ENCODE results near the gene TPM2. TPM values are rescaled to one million over a fixed set of nuclear protein-coding genes. Genes with fewer than 3 reads are reported as not detected.
A peak's percentile ranks its signal among the peaks of the same experiment; 100 is the strongest.

The TPM2 gene
- total and polyA plus RNA-seq, 10 of the 15 experiments (the other 5 are each of a cell fraction or from before 2014, with no cell fraction given) = 0.11 to 9.3 (median 1.1) TPM

DNA sequence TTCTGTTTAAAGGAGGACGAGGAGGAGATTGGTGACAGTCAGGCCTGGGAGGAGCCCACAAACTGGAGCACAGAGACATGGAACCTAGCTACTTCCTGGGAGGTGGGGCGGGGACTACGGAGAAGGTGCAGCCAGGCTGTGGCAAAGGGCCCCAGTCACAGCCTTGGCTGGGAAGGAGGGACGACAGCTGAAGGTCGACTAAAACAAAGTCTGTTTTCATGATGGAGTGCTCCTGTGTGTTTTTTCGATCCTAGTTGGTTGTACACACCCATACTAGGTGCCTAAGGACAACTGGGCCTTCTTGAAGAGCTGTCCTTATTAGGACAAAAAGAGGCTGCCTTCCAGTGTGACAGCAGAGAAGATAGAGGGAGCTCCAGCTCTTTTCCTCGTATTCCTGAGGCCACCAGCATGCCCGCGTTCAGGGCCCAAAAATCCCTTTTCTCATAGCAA is 28.7 kb downstream of the TPM2 start (continued):
- TF ChIP-seq POLR2A (IDR thresholded peaks at IDR 0.05; ENCODE audit: low read depth, low read length) (peak; percentile 29; the same call in 1 of the 2 replicates), TCF3 (IDR thresholded peaks at IDR 0.05; ENCODE audit: borderline replicate concordance, insufficient read depth, low read depth, low read length) (no peak)

DNA sequence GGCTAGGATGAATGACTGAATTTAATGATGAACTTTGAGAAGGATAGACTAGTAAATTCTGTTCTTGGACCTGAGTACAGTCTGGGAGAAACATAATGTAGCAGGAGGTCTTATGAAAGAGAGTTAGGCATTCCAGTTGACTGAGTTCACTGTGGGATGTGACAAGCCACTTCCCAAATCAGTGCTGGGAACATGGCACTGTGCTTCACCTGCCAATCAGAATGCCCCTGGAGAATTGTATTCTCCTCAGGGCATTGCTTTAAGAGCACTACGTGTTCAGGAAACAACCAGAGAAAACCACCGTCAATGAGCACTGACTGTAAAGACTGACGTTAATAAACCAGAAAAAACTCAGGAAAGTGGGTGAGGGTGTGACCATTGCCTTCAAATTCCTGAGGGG is 30.4 kb downstream of the TPM2 start:
- DNase-seq (ENCODE audit: low read depth, low spot score) = no peak
- H3K9me3 ChIP-seq (replicated peaks; ENCODE audit: control insufficient read depth, insufficient read depth, low read length) = no peaks in the 10 kb centered on the region
- ATAC-seq = no peak
- H3K4me3 ChIP-seq = peak overlapping the region; percentile 85
- ChIA-PET SMC1A (ENCODE audit: uncharacterized antibody, unreplicated experiment) (interaction anchor here (0.9 to 12.5 kb wide), 7 partner anchors 12 to 223 kb away, joined by 3 to 145 read pairs (median 9); partner anchors contain the start of genes CREB3, SIT1 and TLN1), RAD21 (ENCODE audit: unreplicated experiment) (interaction anchor here (0.8 to 5.2 kb wide), 7 partner anchors 11 to 131 kb away, joined by 3 to 60 read pairs (median 14); partner anchors contain the start of genes CREB3, TESK1 and TLN1), CTCF (interaction anchor here (0.5 to 13.5 kb wide), 16 partner anchors 12 to 223 kb away, joined by 3 to 227 read pairs (median 6); partner anchors contain the start of genes CREB3, GBA2, RGP1 and TLN1), POLR2A (interaction anchor here (0.9 to 10.9 kb wide), 8 partner anchors 11 to 119 kb away, joined by 3 to 163 read pairs (median 6); partner anchors contain the start of genes CD72, CREB3, SIT1 and TESK1)
- no peak overlapping the region; the same call in 1 of the 2 replicates for H2AFZ ChIP-seq (ENCODE audit: control insufficient read depth, low read depth, low read length)
- 21% methylated on average over 3 of the region's 3 CpGs for WGBS (ENCODE audit: insufficient coverage, insufficient replicate concordance, low lambda C conversion rate, missing lambda C conversion rate)
- no peaks in the 10 kb centered on the region for H4K20me1 ChIP-seq (ENCODE audit: control insufficient read depth, insufficient read depth)
- peaks cover 34% of the 10 kb centered on the region for H3K4me1 ChIP-seq (ENCODE audit: control insufficient read depth, insufficient read depth, low read length)
- peak overlapping the region; percentile 78 for H3K9ac ChIP-seq (ENCODE audit: control insufficient read depth, insufficient read depth, low read length)
- in situ Hi-C loops (cut with MboI) = no loop called here
- peak overlapping the region; percentile 90 for H3K27ac ChIP-seq (ENCODE audit: control insufficient read depth, insufficient read depth)
- TF ChIP-seq NBN (IDR thresholded peaks at IDR 0.05) = no peak
- 0 out of 4 replicates have a peak, but pooled peaks of 1 of the 2 experiments have one; percentile 22 for TF ChIP-seq IKZF2 (IDR thresholded peaks at IDR 0.05)
- TF ChIP-seq, protein P1, sequence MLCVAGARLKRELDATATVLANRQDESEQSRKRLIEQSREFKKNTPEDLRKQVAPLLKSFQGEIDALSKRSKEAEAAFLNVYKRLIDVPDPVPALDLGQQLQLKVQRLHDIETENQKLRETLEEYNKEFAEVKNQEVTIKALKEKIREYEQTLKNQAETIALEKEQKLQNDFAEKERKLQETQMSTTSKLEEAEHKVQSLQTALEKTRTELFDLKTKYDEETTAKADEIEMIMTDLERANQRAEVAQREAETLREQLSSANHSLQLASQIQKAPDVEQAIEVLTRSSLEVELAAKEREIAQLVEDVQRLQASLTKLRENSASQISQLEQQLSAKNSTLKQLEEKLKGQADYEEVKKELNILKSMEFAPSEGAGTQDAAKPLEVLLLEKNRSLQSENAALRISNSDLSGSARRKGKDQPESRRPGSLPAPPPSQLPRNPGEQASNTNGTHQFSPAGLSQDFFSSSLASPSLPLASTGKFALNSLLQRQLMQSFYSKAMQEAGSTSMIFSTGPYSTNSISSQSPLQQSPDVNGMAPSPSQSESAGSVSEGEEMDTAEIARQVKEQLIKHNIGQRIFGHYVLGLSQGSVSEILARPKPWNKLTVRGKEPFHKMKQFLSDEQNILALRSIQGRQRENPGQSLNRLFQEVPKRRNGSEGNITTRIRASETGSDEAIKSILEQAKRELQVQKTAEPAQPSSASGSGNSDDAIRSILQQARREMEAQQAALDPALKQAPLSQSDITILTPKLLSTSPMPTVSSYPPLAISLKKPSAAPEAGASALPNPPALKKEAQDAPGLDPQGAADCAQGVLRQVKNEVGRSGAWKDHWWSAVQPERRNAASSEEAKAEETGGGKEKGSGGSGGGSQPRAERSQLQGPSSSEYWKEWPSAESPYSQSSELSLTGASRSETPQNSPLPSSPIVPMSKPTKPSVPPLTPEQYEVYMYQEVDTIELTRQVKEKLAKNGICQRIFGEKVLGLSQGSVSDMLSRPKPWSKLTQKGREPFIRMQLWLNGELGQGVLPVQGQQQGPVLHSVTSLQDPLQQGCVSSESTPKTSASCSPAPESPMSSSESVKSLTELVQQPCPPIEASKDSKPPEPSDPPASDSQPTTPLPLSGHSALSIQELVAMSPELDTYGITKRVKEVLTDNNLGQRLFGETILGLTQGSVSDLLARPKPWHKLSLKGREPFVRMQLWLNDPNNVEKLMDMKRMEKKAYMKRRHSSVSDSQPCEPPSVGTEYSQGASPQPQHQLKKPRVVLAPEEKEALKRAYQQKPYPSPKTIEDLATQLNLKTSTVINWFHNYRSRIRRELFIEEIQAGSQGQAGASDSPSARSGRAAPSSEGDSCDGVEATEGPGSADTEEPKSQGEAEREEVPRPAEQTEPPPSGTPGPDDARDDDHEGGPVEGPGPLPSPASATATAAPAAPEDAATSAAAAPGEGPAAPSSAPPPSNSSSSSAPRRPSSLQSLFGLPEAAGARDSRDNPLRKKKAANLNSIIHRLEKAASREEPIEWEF (IDR thresholded peaks at IDR 0.05; ENCODE audit: insufficient replicate concordance, low read depth, low read length) = peak; percentile 40
- peak; percentile 89 for TF ChIP-seq MEF2B (IDR thresholded peaks at IDR 0.05; ENCODE audit: partially characterized antibody, poor library complexity, severe bottlenecking)
- peak; percentile 83 for TF ChIP-seq PKNOX1 (IDR thresholded peaks at IDR 0.05)
- TF ChIP-seq RELB (IDR thresholded peaks at IDR 0.05; ENCODE audit: low read depth) = 0 out of 2 replicates have a peak, but pooled peaks have one; percentile 23
- intact Hi-C loops (cut with micrococcal nuclease; ENCODE audit: unreplicated experiment) = loop anchor here (2.0 to 10.0 kb wide), 2 partner anchors 69 to 165 kb away; partner anchors contain the start of genes FAM221B and TMEM8B
- peaks cover 6 to 9% of the 10 kb centered on the region in 2 experiments; a peak in 3 of 4 replicates for H3K36me3 ChIP-seq (ENCODE audit: control insufficient read depth in 2 of 2, insufficient read depth in 2 of 2, low read length in 1 of 2)
- H3K4me2 ChIP-seq (ENCODE audit: control insufficient read depth, insufficient read depth) = peak overlapping the region; percentile 95
- H3K79me2 ChIP-seq (ENCODE audit: control insufficient read depth, insufficient read depth, low read length) = peaks cover 34% of the 10 kb centered on the region
- no TSS peak for BruUV-seq (replicated peaks)
- FAIRE-seq = no peak
- H3K27me3 ChIP-seq (replicated peaks in 1 of 2; ENCODE audit: control insufficient read depth in 2 of 2, insufficient read depth in 2 of 2, low read length in 1 of 2) = no peaks in the 10 kb centered on the region
